Activated T-helper 2 cell treated with anti-CD3 and anti-CD28 coated beads, Interferon-gamma antibody, Interleukin-2, Interleukin-4, amounts not matched to agents 10 μg/mL and 5 μg/mL and 100 μg/mL, durations not matched to agents 14 hours and 24 hours and 36 hours (primary cell): Measurements from ENCODE around the gene PEAK1. TPM values are rescaled to one million over a fixed set of nuclear protein-coding genes. Genes with fewer than 3 reads are reported as not detected.

Source experiments
- DNase-seq: peaks from one replicate; pipeline ENCODE4 v3.0.0; 2021; ENCODE audit warnings: low spot score
- H3K27ac Mint-ChIP-seq: one replicate; pipeline ENCODE4 v1.8.0; 2021; ENCODE audit warnings: mixed read lengths
- H3K27me3 Mint-ChIP-seq: one replicate; pipeline ENCODE4 v1.8.0; 2021; ENCODE audit warnings: low read depth, mixed read lengths
- H3K36me3 Mint-ChIP-seq: one replicate; pipeline ENCODE4 v1.8.0; 2021; ENCODE audit warnings: low read depth, mixed read lengths
- H3K4me1 Mint-ChIP-seq: one replicate; pipeline ENCODE4 v1.8.0; 2021; ENCODE audit warnings: low read depth, mixed read lengths
- H3K4me3 Mint-ChIP-seq: one replicate; pipeline ENCODE4 v1.8.0; 2021; ENCODE audit warnings: low read depth, mild to moderate bottlenecking, moderate library complexity, mixed read lengths
- H3K9me3 Mint-ChIP-seq: one replicate; pipeline ENCODE4 v1.8.0; 2021; ENCODE audit warnings: mixed read lengths
- intact Hi-C: fragments of 100-400 bp; cut with micrococcal nuclease; formaldehyde crosslinking; loops from one replicate; pipeline ENCODE4 v1.15.1; 2023
- total RNA-seq: library from RNA; stranded (reverse); gene quantifications from 2 replicates; pipeline ENCODE4 v1.2.3, GENCODE V29; 2022

PEAK1 gene, protein sequence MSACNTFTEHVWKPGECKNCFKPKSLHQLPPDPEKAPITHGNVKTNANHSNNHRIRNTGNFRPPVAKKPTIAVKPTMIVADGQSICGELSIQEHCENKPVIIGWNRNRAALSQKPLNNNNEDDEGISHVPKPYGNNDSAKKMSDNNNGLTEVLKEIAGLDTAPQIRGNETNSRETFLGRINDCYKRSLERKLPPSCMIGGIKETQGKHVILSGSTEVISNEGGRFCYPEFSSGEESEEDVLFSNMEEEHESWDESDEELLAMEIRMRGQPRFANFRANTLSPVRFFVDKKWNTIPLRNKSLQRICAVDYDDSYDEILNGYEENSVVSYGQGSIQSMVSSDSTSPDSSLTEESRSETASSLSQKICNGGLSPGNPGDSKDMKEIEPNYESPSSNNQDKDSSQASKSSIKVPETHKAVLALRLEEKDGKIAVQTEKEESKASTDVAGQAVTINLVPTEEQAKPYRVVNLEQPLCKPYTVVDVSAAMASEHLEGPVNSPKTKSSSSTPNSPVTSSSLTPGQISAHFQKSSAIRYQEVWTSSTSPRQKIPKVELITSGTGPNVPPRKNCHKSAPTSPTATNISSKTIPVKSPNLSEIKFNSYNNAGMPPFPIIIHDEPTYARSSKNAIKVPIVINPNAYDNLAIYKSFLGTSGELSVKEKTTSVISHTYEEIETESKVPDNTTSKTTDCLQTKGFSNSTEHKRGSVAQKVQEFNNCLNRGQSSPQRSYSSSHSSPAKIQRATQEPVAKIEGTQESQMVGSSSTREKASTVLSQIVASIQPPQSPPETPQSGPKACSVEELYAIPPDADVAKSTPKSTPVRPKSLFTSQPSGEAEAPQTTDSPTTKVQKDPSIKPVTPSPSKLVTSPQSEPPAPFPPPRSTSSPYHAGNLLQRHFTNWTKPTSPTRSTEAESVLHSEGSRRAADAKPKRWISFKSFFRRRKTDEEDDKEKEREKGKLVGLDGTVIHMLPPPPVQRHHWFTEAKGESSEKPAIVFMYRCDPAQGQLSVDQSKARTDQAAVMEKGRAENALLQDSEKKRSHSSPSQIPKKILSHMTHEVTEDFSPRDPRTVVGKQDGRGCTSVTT (N-terminal part only)
- total RNA-seq = 26.0 and 27.0 TPM in 2 replicates

GRCh38 chr15:77419836-77420609, at the start of gene PEAK1:
PEAK1 (minus strand) TSS chr15:77420104; CDS start chr15:77181926, 238,178 bp downstream.
- Mint-ChIP-seq H3K27ac (peak within 1 kb of the TSS; percentile 97), H3K9me3 (no peaks in the 10 kb centered on the region), H3K27me3 (no peaks in the 10 kb centered on the region), H3K4me3 (peak within 1 kb of the TSS; percentile 96), H3K36me3 (peaks cover 5% of the 10 kb centered on the region), H3K4me1 (peaks cover 35% of the 10 kb centered on the region)
- intact Hi-C loops = loop anchor here (2.0 to 5.0 kb wide), 4 partner anchors 17 to 233 kb away; no protein-coding TSS in a partner anchor
- DNase-seq = peak; percentile 98

DNA sequence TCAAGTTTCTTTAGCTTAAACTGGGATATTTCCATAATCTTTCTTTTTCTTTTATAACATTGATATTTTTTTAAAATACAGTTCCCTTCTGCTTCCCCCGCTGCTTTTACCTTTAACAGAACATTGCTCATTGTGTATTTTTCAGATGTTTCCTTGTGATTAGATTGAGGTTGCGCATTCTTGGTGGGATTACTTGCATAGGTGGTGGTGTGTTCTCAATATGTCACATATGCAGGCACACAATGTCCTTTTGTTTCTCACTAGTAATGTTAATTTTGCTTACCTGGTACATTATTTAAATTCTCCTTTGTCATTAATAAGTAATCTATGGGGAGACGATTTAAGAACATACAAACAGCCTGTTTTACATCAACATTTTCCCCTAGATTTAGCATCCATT, 49.0 kb upstream of the PEAK1 start:
- H3K4me1 Mint-ChIP-seq = no peaks in the 10 kb centered on the region
- H3K27me3 Mint-ChIP-seq = no peaks in the 10 kb centered on the region
- peaks cover 44% of the 10 kb centered on the region for H3K36me3 Mint-ChIP-seq
- H3K27ac Mint-ChIP-seq = no peak overlapping the region
- intact Hi-C loops = no loop called here
- DNase-seq = no peak
- no peak overlapping the region for H3K4me3 Mint-ChIP-seq
- H3K9me3 Mint-ChIP-seq = no peaks in the 10 kb centered on the region

DNA sequence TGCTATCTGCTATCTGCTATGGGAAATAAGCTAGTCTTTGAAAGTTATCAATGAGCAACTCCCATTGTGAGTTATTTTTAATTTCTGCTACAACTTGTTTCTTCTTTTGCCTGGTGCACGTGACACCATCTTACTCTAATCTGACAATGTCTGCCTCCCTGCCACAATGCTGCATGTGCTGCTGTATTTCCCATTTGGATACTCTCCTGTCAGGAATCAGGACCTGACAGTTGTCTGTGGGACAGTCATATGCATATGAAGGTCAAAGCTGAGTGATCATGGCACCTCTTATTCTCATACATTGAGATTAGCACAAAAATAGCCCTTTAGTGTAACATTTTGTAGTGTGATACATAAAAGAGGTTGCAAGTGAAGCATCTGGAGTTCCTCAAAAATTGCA, 46.6 kb upstream of the PEAK1 start:
- no peaks in the 10 kb centered on the region for H3K27me3 Mint-ChIP-seq
- no peaks in the 10 kb centered on the region for H3K9me3 Mint-ChIP-seq
- intact Hi-C loops = no loop called here
- no peak overlapping the region for H3K27ac Mint-ChIP-seq
- no peak overlapping the region for H3K4me3 Mint-ChIP-seq
- no peak for DNase-seq
- H3K4me1 Mint-ChIP-seq = no peaks in the 10 kb centered on the region
- peaks cover 29% of the 10 kb centered on the region for H3K36me3 Mint-ChIP-seq

GRCh38 chr15:77464129-77464865, 44.4 kb upstream of the PEAK1 start:
- H3K4me1 Mint-ChIP-seq = no peaks in the 10 kb centered on the region

DNA sequence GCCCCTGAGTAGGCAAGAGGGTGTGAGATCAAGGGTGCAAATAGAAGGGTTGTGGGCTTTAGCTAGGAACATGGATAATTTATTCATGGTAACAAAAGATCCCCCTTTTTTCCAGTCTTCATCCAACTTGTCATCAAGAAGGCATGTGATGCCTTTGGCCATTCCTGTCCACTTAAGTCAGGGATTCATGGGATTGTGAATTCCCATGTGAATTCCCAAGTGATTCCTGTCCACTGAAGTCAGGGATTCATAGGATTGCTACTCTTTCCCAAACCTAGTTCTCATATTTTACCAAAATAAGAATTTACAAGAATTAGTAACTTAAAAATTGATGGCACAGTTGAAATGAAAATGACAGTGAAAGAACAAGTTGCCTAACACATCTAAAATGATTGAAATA, 41.6 kb upstream of the PEAK1 start:
- no peaks in the 10 kb centered on the region for H3K27me3 Mint-ChIP-seq
- H3K4me3 Mint-ChIP-seq = no peak overlapping the region
- intact Hi-C loops = no loop called here
- peaks cover 10% of the 10 kb centered on the region for H3K4me1 Mint-ChIP-seq
- DNase-seq = no peak
- H3K36me3 Mint-ChIP-seq = peaks cover 26% of the 10 kb centered on the region
- no peaks in the 10 kb centered on the region for H3K9me3 Mint-ChIP-seq
- no peak overlapping the region for H3K27ac Mint-ChIP-seq

More at GRCh38 chr15:77464129-77464865, 44.4 kb upstream of the PEAK1 start:
- Mint-ChIP-seq H3K4me3 (no peak overlapping the region), H3K9me3 (no peaks in the 10 kb centered on the region), H3K27ac (no peak overlapping the region), H3K36me3 (peaks cover 39% of the 10 kb centered on the region), H3K27me3 (no peaks in the 10 kb centered on the region)
- intact Hi-C loops = no loop called here
- DNase-seq = no peak

DNA sequence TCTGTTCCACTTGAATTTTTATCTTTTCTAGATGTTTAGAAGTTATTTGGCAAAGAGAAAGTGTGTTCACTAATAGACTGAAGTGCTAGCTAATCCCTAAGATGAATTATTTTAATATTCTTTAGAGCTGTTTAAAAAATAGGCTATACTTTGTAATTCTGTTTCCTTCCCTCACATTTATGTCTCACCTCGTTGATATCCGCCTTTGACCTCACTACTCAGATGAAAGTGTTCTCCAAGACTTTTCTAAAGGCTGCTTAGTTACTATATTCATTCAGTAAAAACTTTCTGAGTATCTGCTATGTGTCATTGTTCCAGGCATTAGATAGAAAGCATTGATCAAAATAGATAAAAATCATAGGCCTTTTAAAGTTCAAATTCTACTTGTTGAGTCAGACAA, 39.1 kb upstream of the PEAK1 start:
- Mint-ChIP-seq H3K9me3 (no peaks in the 10 kb centered on the region), H3K4me1 (peaks cover 23% of the 10 kb centered on the region), H3K36me3 (peaks cover 24% of the 10 kb centered on the region), H3K27me3 (no peaks in the 10 kb centered on the region), H3K4me3 (no peak overlapping the region), H3K27ac (no peak overlapping the region)
- intact Hi-C loops = loop anchor here (5.0 kb wide), 1 partner anchor 42 kb away; no protein-coding TSS in a partner anchor
- DNase-seq = no peak

- Mint-ChIP-seq H3K4me1 (peaks cover 23% of the 10 kb centered on the region), H3K27me3 (no peaks in the 10 kb centered on the region)
- intact Hi-C loops = loop anchor here (5.0 kb wide), 1 partner anchor 41 kb away; no protein-coding TSS in a partner anchor
Measured at GRCh38 chr15:77457905-77458265, 38.0 kb upstream of the PEAK1 start.

GRCh38 chr15:77457191-77457904, 37.4 kb upstream of the PEAK1 start:
- Mint-ChIP-seq H3K4me1 (peaks cover 23% of the 10 kb centered on the region), H3K4me3 (no peak overlapping the region), H3K36me3 (peaks cover 24% of the 10 kb centered on the region), H3K27me3 (no peaks in the 10 kb centered on the region), H3K27ac (peak overlapping the region; percentile 65), H3K9me3 (no peaks in the 10 kb centered on the region)
- no peak for DNase-seq
- intact Hi-C loops = loop anchor here (5.0 kb wide), 1 partner anchor 40 kb away; no protein-coding TSS in a partner anchor

More at GRCh38 chr15:77457905-77458265, 38.0 kb upstream of the PEAK1 start:
- H3K36me3 Mint-ChIP-seq = peaks cover 24% of the 10 kb centered on the region
- peak overlapping the region; percentile 65 for H3K27ac Mint-ChIP-seq
- no peak overlapping the region for H3K4me3 Mint-ChIP-seq
- no peak for DNase-seq
- no peaks in the 10 kb centered on the region for H3K9me3 Mint-ChIP-seq

GRCh38 chr15:77456746-77457145, 36.8 kb upstream of the PEAK1 start:
- H3K4me1 Mint-ChIP-seq = peaks cover 23% of the 10 kb centered on the region

DNA sequence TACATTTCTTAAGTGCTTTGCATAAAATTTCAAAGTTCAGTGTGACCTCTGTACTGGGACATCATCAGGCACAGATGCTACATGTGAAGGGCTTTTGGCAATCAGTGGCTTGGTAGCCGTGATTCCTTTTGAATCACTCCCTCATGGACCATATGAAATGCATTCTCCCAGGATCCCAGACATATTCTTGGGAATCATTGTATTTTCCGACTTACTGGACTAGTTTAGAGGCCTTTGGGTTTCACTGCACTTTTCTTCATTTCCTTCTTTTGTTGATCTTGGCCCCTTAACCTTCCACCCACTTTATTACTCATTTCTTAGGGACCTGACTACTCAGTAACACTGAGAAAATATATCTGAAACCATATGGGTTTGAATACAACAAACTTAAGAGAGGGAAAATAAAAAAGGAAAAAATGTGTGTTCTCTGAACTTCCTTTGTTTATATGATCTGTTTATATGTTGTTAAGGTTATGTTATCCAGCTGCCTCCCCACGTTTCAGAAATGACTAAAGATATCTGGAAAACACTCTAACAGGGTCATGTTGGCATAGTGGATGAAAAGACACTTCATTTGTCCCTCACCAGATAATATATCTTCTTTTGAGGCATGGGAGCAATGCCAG, 35.9 kb upstream of the PEAK1 start:
- Mint-ChIP-seq H3K4me3 (no peak overlapping the region), H3K27me3 (no peaks in the 10 kb centered on the region), H3K9me3 (no peaks in the 10 kb centered on the region), H3K4me1 (peaks cover 23% of the 10 kb centered on the region), H3K27ac (peak overlapping the region; percentile 30), H3K36me3 (peaks cover 20% of the 10 kb centered on the region)
- no peak for DNase-seq
- intact Hi-C loops = loop anchor here (5.0 kb wide), 1 partner anchor 39 kb away; no protein-coding TSS in a partner anchor

More at GRCh38 chr15:77456746-77457145, 36.8 kb upstream of the PEAK1 start:
- no peaks in the 10 kb centered on the region for H3K9me3 Mint-ChIP-seq
- DNase-seq = no peak
- intact Hi-C loops = loop anchor here (5.0 kb wide), 1 partner anchor 39 kb away; no protein-coding TSS in a partner anchor
- peaks cover 26% of the 10 kb centered on the region for H3K36me3 Mint-ChIP-seq
- no peaks in the 10 kb centered on the region for H3K27me3 Mint-ChIP-seq
- H3K4me3 Mint-ChIP-seq = no peak overlapping the region
- no peak overlapping the region for H3K27ac Mint-ChIP-seq
